Transverse colon (tissue), 4 donors: ENCODE measurements around the gene NME8.

Source experiments
- EP300 ChIP-seq: sonication (generic); formaldehyde crosslinking; IDR thresholded peaks from one replicate; pipeline ENCODE4 v1.6.1; 2017; ENCODE audit warnings: antibody characterized with exemption, low read depth
- POLR2A ChIP-seq: fragments of 450-650 bp; IDR thresholded peaks from one replicate; pipeline ENCODE4 v1.6.1; 2016; ENCODE audit warnings: antibody characterized with exemption, mild to moderate bottlenecking, moderate library complexity
- POLR2AphosphoS5 ChIP-seq, 3 donors: sonication (generic); formaldehyde crosslinking; IDR thresholded peaks; one replicate each; pipeline ENCODE4 v1.6.1; 2016; ENCODE audit warnings: antibody characterized with exemption in 3 of 3
- TF ChIP-seq, protein P1 (sequence below), 5 experiments: fragments of 200-600 bp in 3 of 5; fragments of 450-650 bp in 2 of 5; sonication (generic) in 3 of 5; IDR thresholded peaks; 1 replicate in 2 of 5; 2 replicates in 3 of 5; pipeline ENCODE4 v1.5.1; 2016 to 2017; ENCODE audit warnings: antibody characterized with exemption in 5 of 5, inconsistent platforms in 3 of 5, mild to moderate bottlenecking in 2 of 5, moderate library complexity in 1 of 5

DNA sequence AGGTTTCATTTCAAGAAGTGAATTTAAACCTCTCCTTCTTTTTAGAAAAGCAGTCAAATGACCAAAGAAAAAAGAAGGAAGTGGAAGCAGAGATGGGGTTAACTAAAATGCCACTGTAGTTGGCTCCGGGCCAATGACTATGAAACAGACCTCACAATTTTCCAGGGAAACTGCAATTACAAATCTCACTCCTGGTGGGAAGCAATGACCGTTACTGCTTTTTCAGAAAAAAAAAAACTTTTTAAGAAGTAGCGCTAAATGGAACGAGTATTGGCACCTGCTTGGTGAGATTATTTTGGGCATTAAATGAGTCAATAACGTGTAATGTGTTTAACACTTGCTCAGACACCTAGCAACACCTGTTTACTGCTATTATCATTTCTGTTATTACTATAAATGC is 67.0 kb downstream of the NME8 start:
- TF ChIP-seq POLR2A, result no peak
- TF ChIP-seq POLR2AphosphoS5 (IDR thresholded peaks at IDR 0.05), result no peak
- no peak for TF ChIP-seq EP300
- TF ChIP-seq, protein P1, sequence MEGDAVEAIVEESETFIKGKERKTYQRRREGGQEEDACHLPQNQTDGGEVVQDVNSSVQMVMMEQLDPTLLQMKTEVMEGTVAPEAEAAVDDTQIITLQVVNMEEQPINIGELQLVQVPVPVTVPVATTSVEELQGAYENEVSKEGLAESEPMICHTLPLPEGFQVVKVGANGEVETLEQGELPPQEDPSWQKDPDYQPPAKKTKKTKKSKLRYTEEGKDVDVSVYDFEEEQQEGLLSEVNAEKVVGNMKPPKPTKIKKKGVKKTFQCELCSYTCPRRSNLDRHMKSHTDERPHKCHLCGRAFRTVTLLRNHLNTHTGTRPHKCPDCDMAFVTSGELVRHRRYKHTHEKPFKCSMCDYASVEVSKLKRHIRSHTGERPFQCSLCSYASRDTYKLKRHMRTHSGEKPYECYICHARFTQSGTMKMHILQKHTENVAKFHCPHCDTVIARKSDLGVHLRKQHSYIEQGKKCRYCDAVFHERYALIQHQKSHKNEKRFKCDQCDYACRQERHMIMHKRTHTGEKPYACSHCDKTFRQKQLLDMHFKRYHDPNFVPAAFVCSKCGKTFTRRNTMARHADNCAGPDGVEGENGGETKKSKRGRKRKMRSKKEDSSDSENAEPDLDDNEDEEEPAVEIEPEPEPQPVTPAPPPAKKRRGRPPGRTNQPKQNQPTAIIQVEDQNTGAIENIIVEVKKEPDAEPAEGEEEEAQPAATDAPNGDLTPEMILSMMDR (IDR thresholded peaks at IDR 0.05), result no peak
